H4 (cell line): Measurements from ENCODE around the gene ARHGEF16. TPM values are rescaled to one million over a fixed set of nuclear protein-coding genes. Genes with fewer than 3 reads are reported as not detected.

Experiments
- DNase-seq: peaks from one replicate; pipeline ENCODE4 v3.0.0-alpha.2; 2015; ENCODE audit warnings: low spot score
- total RNA-seq: library from RNA; depleted of rRNA; stranded (reverse); fragments of >200 nt; shearing (Covaris generic); gene quantifications from 2 replicates; pipeline ENCODE4 v1.2.3, GENCODE V29; 2014

ARHGEF16 gene
- total RNA-seq, 1 experiment from 2014 or later: 0.97 TPM

DNA sequence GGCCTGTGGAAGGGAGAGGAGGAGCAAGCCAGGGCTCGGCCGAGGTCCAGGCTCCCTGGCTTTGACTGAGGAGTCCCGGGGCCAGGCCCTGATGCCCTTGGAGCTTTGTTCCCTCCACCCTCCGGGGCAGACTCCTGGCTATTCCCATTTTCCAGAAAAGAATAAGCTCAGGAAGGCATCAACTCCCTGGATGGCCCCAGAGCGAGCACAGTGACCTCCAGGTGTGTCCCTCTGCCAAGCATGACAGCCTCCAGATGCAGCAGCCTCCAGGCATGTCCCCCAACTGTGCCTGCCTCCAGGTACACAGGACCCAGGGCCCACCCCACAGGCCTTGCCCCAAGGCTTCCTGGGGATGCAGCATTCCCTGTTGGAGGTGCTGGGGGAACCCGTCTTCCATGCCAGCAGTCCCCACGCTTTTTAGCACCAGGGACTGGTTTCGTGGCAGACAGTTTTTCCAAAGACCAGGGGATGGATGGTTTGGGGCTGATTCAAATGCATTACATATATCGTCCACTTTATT lies 15.7 kb upstream of the ARHGEF16 start:
- DNase-seq: no peak

DNA sequence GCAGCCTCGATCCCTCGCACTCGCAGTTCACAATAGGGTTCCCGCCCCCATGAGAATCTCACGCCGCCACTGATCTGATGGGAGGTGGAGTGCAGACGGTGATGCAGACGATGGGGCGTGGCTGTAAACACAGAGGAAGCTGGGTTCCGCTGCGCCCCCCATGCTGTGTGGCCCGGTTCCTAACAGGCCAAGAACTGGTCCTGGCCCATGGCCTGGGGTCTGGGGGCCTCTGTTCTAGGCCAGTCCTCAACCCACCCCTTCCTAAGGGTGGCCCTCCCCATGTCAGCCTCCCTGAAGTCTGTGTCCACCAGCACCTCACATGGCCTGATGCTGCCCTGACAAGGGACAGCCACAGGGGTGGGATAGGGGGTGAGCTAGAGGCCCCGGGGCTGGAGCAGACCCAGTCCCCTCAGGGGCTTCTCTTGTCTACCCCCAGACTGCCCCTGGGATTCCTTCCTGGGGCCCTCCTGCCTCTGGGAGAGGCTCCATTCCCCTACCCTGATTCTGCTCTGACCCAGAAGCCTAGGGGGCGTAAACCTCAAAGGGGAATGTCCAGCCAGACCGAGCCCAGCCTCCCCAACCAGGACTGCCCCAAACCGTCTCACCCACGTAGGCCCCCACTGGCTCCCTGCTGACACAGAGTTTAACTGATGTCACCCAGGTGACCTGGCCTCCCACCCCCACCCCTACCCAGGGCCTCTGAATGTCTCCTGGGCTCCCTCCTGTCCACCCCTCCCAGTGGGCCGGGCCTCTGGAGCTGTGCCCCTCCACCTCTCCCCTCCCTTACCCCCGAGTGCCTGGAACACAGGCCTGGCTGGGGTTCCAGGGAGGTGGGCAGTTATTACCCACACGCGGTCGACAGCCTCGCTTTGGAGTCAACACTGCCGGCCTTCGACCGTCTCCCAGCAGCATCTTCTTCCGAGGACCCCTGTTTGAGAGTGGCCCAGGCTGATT lies 14.8 kb upstream of the ARHGEF16 start:
- no peak for DNase-seq

DNA sequence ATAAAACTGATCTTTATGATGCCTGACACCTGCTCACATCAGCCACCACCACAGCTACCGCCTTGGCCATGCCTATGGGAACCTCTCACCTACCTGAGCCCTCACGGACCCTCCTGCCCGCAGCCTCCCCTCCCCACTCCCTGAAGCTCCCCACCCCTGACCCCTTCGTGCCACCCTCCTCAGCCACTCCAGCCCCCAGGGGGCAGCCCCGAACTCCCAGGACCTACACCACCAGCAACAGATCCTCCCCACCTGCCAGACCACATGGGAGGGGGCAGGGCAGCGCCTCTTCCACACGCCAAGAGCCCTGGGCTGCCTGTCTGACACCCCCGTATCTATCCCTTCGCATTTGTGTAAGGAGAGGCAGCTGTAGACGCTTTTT lies 14.2 kb upstream of the ARHGEF16 start:
- no peak for DNase-seq

DNA sequence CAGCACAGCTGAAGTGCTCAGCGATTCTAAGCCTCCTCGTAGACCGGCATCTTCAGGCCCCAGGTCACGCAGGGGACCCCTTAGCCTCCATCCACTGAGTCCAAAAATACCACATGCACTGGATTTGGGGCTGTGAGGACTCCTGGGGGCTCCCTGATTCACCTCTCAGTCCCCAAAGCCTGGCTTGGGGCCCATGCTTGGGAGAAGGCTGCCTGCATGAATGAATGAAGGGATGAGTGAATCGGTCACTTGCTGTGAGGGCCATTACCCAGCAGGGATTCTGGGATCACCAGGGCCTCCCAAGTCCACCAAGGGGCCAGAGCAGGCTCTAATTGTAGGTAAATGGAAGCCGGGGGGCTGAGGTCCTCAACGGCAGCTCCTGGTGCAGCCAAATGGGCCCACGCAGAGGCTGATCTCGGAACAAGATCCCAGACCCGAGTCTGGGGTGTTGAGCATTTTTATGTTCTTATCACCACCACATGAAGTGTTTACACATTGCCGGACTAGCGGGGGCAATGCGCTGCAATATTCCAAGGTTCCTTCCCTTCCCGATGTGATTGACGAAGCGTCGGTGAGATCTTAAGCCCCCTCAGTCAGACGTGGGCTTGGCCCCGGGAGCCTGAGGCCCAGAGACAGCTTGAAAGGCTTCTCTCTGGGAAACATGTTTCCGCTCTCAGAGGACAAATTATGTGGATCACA lies 13.6 kb upstream of the ARHGEF16 start:
- DNase-seq: no peak

DNA sequence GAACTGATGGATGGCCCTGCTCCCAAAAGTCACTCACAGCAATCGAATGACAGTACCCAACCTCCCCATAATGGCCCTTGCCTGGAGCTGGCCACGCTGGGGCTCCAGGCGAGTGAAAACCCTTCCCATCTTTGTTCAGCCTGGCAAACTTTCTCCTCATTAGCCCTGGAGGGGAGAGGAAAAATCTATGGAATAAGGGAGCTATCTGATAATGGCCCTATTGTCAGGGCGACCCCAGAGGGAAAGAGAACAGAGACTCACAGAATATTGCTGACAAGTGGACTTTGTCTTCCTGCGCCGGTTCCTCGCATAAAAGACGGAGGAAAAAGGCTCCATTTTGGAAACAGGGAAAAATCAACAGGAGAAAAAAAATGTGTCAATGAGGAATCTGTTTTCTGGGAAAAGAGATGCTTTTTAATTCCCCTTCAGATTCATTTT lies 13.0 kb upstream of the ARHGEF16 start:
- no peak for DNase-seq

DNA sequence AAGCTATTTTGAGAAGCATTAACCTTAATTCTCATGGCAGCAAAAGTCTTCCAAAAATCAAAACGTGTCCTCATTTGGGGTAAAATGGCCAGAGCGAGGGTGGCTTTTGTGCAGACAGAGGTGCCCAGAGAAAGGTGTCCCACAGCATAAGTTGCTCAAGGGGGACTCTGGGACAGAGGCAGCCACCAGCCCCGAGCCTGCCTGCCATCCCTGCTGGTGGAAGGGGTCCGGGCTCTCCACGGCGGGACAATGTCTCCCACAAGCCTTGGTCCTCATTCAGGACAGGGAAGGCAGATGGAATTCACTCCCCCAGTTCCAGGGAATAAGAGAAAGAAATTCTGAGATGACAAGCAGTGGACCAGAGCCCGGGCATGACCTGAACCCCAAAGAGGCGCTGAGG lies 12.6 kb upstream of the ARHGEF16 start:
- DNase-seq: no peak

DNA sequence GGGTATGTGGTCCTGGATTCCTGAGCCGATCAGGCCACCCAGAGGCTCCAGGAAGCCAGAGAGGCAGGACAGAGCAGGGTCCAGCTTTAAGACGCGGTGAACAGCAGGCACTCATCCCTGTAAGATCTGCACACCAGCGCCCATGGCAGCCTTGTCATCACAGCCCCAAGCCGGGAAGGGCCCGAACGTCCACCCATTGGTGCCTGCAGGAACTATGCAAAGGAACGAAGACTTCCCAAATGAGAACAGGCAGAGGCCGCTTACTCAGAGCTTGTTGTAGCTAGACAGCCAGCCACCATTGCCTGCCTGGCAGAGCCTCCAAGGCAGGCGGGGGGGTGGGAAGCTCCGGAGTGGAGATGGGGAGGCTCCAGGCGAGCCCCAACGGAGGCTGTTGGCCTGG lies 12.1 kb upstream of the ARHGEF16 start:
- DNase-seq: no peak

DNA sequence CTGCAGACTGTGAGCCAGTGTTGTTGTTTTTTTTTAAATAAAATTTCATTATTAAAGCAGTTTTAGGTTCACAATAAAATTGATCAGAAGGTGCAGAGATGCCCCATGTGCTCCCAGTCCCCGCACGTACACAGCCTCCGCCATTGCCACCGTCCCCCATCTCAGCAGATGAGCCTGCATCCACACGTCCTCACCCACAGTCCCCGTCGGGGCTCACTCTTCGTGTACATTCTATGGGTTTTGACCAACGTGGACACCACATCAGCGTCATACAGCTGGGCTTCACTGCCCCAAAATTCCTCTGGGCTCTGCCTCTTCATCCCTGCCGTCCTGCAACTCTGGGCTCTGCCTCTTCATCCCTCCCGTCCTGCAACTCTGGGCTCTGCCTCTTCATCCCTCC lies 11.6 kb upstream of the ARHGEF16 start:
- no peak for DNase-seq

DNA sequence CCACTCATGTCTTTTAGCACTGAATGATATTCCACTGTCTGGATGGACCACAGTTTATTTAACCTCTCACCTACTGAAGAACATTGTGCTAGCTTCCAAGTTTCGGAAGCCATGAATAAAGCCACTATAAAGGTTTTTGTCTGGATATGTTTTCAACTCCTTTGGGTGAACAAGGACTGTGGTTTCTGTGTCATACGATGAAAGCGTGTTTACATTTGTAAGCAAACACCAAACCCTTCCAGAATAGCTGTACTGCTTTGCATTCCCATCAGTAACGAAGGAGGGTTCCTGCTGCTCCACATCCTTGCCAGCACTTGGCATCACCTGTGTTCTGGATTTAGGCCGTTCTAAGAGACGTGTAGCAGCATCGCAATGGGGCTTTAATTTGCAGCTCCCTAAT lies 10.7 kb upstream of the ARHGEF16 start:
- peak; percentile 68 for DNase-seq

DNA sequence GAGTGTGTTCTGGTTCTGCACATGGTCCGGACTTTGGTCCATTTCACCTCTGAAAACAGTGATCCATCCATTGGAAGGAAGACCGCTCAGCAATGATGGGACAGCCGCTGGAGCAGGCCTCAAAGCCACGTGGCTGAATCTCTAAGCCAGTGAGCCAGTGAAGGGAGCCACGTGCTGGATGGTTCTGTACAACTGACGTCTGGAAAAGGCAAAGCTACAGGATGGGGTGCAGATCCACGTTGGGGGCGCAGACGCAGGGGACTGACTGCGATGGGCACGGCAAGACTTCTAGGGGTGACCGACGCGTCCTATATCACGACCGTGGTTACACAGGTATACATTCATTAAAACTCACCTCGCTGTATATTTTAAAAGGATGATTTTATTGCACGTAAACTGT lies 10.2 kb upstream of the ARHGEF16 start:
- no peak for DNase-seq

DNA sequence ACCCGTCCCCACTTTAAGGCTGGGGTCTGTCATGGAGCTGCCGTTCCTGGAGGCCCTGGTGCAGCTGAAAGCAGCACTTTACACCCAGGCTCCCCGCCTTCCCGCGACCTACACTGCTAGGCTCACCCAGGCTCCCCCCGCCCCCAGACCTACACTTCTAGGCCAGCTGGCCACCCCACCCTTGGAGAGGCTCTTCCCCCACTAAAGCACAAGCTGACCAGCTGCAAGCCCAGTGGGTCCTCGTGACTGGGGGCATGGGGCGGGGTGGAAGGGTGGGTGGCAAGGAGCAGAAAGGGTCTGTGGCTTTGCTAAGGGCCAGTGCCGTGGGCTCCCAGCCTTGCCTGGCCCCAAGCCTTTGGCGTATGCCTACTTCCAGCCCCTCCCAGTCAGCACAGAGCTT lies 9.7 kb upstream of the ARHGEF16 start:
- DNase-seq: no peak

DNA sequence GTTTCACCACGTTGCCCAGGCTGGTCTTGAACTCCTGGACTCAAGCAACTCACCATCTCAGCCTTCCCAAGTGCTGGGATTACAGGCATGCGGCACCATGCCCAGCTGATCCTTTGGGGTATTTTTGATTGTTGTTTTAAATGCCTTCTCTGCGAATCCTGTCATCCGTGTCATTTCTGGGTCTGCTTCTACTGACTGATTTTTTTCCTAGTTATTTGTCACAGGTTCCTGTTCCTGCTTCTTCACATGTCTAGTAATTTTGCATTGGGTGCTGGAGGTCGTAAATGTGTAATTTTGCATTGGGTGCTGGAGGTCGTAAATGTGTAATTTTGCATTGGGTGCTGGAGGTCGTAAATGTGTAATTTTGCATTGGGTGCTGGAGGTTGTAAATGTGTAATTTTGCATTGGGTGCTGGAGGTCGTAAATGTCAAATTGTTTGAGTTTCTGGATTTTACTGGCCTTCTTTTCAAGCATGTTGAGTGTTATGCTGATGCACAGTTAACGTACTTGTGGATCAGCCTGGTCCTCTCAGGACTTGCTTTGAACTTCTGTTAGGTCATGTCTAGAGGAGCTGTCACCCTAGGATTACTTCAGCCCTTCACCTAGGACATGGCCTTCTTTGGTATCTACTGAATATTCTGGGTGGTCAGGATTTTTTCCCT lies 4.1 kb upstream of the ARHGEF16 start:
- no peak for DNase-seq

DNA sequence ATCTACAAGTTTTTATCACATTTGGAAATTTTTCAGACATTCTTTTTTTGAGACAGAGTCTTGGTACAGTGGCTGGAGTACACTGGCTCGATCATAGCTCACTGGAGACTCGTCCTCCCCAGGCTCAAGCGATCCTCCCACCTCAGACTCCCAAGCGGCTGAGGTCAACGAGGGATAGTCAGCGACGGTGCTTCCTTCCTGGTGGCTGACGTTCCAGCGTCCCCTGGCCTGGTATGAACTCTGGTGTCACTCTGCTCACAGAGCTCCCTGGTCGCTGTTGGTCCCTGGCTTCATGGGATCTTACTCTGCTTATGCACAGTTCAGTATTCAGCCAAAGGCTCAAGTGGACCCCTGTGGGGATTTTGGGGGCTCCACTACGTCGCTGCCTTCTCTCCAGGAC lies 3.5 kb upstream of the ARHGEF16 start:
- no peak for DNase-seq

DNA sequence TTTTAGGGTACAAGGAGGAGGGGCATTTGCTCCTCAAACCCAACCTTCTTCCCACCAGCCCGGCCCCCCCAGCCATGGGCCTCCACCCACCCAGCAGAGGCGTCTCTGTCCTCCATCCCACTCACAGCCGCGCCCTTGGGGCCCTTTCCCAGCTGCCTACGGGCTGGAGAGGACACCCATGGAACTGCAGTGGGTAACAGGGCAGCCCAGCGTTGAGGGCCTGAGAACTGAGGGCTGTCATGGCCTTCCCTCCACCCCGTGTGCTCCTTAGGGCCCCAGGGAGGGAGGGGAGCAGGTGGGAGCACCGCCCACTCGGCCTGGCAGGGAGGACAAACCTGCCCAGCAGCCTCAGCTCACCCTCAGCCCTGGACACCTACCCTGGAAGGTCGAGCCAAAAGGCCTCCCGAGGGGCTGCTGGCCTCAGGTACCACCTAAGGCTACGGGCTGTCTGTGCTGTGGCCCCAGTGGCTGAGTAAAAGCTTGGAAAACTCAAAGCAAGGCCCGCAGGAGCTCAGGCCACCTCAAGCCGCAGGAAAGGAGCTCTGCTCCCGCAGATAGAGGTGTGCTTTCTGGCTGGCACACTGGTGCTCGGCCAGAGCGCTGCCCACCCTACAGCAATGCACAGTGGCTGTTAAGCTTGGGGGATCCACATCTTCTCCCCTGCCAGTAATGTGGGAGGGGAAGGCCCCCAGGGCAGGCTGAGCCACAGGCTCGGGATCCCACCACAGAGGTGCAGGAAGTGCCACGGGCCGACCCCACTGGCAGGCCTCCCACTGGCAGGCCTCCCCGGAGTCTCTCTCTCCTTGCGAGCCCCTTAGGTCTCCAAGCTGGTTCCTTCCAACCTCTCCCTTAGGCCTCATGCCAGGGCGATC lies 2.2 kb upstream of the ARHGEF16 start:
- DNase-seq: no peak

DNA sequence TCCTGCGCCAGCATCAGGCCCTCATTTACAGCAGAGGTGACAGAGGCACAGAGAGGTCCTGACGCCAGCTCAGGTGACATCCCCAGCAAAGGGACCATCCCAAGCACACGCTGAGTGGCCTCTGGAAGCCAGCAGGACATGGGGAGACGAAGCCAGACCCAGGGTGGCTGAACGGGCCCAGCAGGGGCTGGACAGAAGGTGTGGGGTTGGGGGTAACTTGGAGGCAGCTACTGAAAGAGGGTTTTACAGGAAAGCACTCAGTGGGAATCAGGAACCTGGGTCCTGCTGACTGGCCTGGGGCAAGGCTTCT lies 1.6 kb upstream of the ARHGEF16 start:
- no peak for DNase-seq

DNA sequence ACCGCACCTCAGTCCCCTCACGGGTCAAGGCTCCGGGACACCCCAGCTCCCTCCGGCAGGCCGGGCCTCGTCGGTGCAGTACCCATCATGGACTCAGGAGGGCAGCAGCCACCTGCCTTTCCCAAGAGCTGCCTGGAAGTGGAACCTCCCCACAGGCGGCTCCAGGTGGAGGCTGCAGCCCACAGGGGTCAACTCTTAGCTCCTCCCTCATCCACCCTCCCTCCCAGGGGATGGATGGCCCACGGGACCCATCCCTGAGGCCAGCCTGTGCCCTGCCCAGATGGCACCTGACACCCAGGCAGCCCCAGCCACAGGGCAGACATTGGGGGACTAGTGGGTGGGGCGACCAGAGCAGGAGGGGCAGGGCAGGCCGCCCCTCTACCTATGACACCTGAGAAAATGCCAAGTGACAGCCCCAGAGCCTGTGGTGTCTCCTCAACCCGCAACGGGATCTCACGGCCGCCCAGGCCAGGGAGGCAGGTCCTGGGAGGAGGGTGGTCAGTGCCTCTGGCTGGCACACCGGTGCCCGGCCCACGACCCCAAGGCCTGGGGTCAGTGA lies 1.2 kb upstream of the ARHGEF16 start:
- DNase-seq: peak; percentile 76

DNA sequence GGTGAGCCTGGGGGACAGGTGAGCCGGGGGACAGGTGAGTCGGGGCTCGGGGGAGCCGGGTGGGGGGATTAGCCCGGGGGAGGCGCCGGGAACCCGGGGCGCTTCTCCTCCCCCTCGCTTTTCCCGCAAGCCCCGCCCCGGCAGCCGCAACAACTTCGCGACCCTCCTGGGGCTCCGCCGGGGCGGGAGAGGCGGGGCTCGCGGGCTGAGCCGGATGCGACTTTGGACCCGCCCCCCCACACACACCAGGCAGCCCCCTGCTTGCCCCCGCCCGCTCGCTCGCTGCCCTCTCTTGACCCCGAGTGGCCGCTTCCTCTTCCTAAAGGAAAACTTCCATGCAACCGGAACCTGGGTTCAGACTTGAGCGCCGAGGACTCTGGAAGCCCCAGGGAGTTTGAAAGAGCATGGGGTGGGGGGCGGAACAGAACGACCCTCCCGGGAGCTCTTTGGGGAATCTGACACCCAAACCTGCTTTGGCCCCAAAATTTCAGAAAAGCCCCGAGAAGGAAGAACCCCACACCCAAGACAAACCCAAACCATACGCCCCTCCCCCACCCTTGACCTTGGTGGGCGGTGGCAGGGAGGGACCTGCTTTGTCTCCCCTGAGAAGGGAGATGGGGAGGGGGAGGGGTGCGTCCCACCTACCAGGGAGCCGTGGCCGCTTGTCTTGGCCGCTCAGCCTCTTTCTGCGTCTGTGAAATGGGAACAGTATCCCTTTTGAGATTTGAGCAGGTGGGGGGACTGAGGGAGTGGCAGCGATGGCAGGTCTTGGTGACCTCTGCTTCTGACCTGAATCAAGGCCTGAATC lies 550 bp downstream of the ARHGEF16 start:
- no peak for DNase-seq

DNA sequence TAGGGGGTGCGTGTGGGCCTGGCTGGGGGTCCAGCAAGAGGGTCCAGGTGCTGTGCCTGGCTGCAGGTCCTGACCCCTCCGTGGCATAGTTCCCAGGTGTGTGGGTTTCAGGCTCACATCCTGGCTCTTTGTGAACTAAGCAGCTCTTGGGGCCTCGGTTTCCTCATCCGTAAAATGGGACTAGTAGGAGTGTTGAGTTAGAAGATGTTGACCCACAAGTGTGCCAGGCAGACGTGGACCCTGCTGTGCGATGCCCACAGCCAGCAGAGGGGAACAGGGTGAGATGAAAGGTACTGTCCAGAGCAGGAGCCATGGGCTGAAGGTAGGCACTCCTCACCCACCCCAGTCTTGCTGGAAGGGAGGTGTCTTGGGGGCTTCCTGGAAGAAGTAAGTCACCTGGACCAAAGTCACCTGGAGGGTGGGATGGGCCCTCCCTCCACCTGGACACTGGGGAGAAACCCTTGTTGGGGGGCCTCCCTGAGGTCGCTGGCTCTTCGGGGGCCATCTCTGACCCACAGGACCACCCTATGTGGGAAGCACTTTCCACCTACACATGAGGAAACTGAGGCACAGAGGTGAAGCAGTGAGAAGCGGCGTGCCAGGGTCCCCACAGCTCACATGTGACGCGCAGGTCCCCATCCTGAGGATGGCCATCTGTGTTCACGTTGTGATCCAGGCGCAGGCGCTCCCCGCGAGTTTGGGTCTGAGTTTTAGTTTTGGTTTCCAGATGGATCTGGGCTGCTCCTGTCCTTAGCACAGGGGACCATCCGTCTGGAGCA lies 1.4 kb downstream of the ARHGEF16 start:
- DNase-seq: no peak

DNA sequence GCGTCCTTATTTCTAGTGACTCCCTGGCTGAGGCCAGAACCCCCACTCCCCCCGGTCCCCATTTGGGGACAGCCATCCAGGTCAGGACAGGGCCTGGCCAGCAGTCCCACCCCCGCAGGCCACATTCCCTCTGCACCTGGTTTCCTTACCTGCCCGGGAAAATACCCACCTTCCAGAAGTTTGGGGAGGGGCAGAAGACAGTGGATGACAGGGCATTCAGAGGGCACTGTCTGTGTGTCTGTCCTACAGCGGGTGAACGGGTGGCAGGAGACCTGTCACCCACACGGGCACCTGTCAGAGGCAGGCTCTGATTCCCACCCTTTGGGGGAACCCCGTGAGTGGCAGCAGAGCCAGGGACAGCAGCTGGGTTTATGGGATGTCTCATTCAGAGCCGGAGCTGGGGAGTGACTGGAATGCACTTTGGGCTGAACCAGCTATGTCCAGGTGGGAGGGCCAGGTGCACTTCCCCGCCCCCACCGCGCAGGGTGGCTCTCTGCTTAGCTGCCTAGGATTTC lies 2.0 kb downstream of the ARHGEF16 start:
- no peak for DNase-seq
